ENCODE data around the gene CCDC57. TPM values are rescaled to one million over a fixed set of nuclear protein-coding genes. Genes with fewer than 3 reads are reported as not detected.

The CCDC57 gene
- polyA plus RNA-seq, 3 donors: 17.1 to 43.8 (median 20.1) TPM

- Histone ChIP-seq H3K4me3 (replicated peaks in 1 of 3; ENCODE audit: low read depth in 2 of 3, low read length in 3 of 3) (peak overlapping the region in 1 of 3 experiments; percentile 100), H3K27me3 (ENCODE audit: control insufficient read depth in 2 of 2, insufficient read depth in 2 of 2, low read length in 2 of 2) (no peaks in the 10 kb centered on the region), H3K9ac (ENCODE audit: insufficient read depth, low read length, poor library complexity, severe bottlenecking) (no peak overlapping the region), H2AFZ (ENCODE audit: insufficient read depth, low read depth, low read length, poor library complexity, severe bottlenecking) (no peak overlapping the region), H4K20me1 (ENCODE audit: insufficient read depth, low read length) (peaks cover 31% of the 10 kb centered on the region), H3K9me3 (replicated peaks in 1 of 2; ENCODE audit: control insufficient read depth in 1 of 2, insufficient read depth in 1 of 2, low read length in 2 of 2) (no peaks in the 10 kb centered on the region), H3K4me1 (ENCODE audit: control insufficient read depth in 1 of 2, insufficient read depth in 2 of 2, low read length in 2 of 2) (peaks cover 52 to 68% of the 10 kb centered on the region in 2 donors), H3K27ac (ENCODE audit: low read depth in 1 of 2, low read length in 2 of 2) (peak overlapping the region; percentile 69 to 95), H3K36me3 (replicated peaks in 1 of 2; ENCODE audit: control insufficient read depth in 1 of 2, insufficient read depth in 2 of 2, low read length in 2 of 2) (no peaks in the 10 kb centered on the region), H3K4me2 (replicated peaks; ENCODE audit: extremely low read depth, low read length, poor library complexity, severe bottlenecking) (peak overlapping the region; percentile 98), H3K79me2 (ENCODE audit: insufficient read depth, low read length) (peaks cover 52% of the 10 kb centered on the region)
- Mint-ChIP-seq H3K27ac (peak overlapping the region in 5 of 7 donors; percentile 25 to 85 (median 72)), H3K4me1 (peaks cover 30% of the 10 kb centered on the region), H3K27me3 (ENCODE audit: low read depth in 3 of 3) (peaks cover 0 to 2% (median 0%) of the 10 kb centered on the region in 3 donors), H3K4me3 (peak overlapping the region in 1 of 2 donors; percentile 6), H3K36me3 (no peaks in the 10 kb centered on the region), H3K9me3 (no peaks in the 10 kb centered on the region)
- DNase-seq: peak in 1 of 3 donors; percentile 11
- intact Hi-C loops (cut with micrococcal nuclease): no loop called here
- TF ChIP-seq CTCF (IDR thresholded peaks at IDR 0.05): no peak
- 82% methylated on average over 12 of the region's 16 CpGs for WGBS (ENCODE audit: insufficient coverage)
Observed at GRCh38 chr17:82226809-82227628, 14.4 kb upstream of the CCDC57 start.

- H3K4me3 ChIP-seq (replicated peaks in 1 of 3; ENCODE audit: low read depth in 2 of 3, low read length in 3 of 3): no peak overlapping the region
- no peak for TF ChIP-seq CTCF (IDR thresholded peaks at IDR 0.05)
- 93% methylated on average over 8 of the region's 15 CpGs for WGBS (ENCODE audit: insufficient coverage)
- H3K4me1 ChIP-seq (ENCODE audit: control insufficient read depth in 1 of 2, insufficient read depth in 2 of 2, low read length in 2 of 2): peaks cover 54 to 68% of the 10 kb centered on the region in 2 donors
- H3K9me3 Mint-ChIP-seq: no peaks in the 10 kb centered on the region
- no peak overlapping the region for H3K27ac Mint-ChIP-seq
- DNase-seq: no peak
- no peaks in the 10 kb centered on the region for H3K36me3 ChIP-seq (replicated peaks in 1 of 2; ENCODE audit: control insufficient read depth in 1 of 2, insufficient read depth in 2 of 2, low read length in 2 of 2)
- H3K9ac ChIP-seq (ENCODE audit: insufficient read depth, low read length, poor library complexity, severe bottlenecking): no peak overlapping the region
- H2AFZ ChIP-seq (ENCODE audit: insufficient read depth, low read depth, low read length, poor library complexity, severe bottlenecking): no peak overlapping the region
- peaks cover 35% of the 10 kb centered on the region for H3K4me1 Mint-ChIP-seq
- peaks cover 0 to 2% (median 1%) of the 10 kb centered on the region in 3 donors for H3K27me3 Mint-ChIP-seq (ENCODE audit: low read depth in 3 of 3)
- H3K27me3 ChIP-seq (ENCODE audit: control insufficient read depth in 2 of 2, insufficient read depth in 2 of 2, low read length in 2 of 2): no peaks in the 10 kb centered on the region
- peaks cover 24% of the 10 kb centered on the region for H4K20me1 ChIP-seq (ENCODE audit: insufficient read depth, low read length)
- intact Hi-C loops (cut with micrococcal nuclease): no loop called here
- H3K9me3 ChIP-seq (replicated peaks in 1 of 2; ENCODE audit: control insufficient read depth in 1 of 2, insufficient read depth in 1 of 2, low read length in 2 of 2): no peaks in the 10 kb centered on the region
- peaks cover 45% of the 10 kb centered on the region for H3K79me2 ChIP-seq (ENCODE audit: insufficient read depth, low read length)
- H3K4me2 ChIP-seq (replicated peaks; ENCODE audit: extremely low read depth, low read length, poor library complexity, severe bottlenecking): no peak overlapping the region
- H3K4me3 Mint-ChIP-seq: no peak overlapping the region
- peaks cover 3 to 4% of the 10 kb centered on the region in 2 donors for H3K36me3 Mint-ChIP-seq
- no peak overlapping the region for H3K27ac ChIP-seq (ENCODE audit: low read depth in 1 of 2, low read length in 2 of 2)
Observed at GRCh38 chr17:82226146-82226808, 13.6 kb upstream of the CCDC57 start.

Measured in CD14-positive monocyte (primary cell).